Cardiac fibroblast (primary cell): ENCODE measurements around the gene LIPI.
"Not testable (repeated sequence)": the region's sequence is repeated elsewhere in the genome, so short reads cannot be mapped to it uniquely, and the experiment has no call there.

ENCODE experiments used
- DNase-seq, 2 donors: peaks; one replicate each; pipeline versions ENCODE4 v3.0.0 to v3.0.0-alpha.2; 2010; ENCODE audit warnings: low read depth in 2 of 2
- H3K4me3 ChIP-seq, 2 donors: replicated peaks in 1 of 2; 1 replicate in 1 of 2; 2 replicates in 1 of 2; pipeline ENCODE4 v1.5.1; 2011; ENCODE audit warnings: low read depth in 2 of 2, low read length in 2 of 2, mild to moderate bottlenecking in 2 of 2, moderate library complexity in 1 of 2
- CTCF ChIP-seq: IDR thresholded peaks from one replicate; pipeline ENCODE4 v1.5.1; 2011; ENCODE audit warnings: low read depth, mild to moderate bottlenecking, low read length, inconsistent platforms

Gene LIPI

GRCh38 chr21:14097881-14098499 lies 112.8 kb downstream of the LIPI start:
- TF ChIP-seq CTCF: no peak
- H3K4me3 ChIP-seq: no peak overlapping the region
- no peak for DNase-seq

- TF ChIP-seq CTCF: no peak
- no peak overlapping the region for H3K4me3 ChIP-seq
- DNase-seq: no peak
These were observed 114.2 kb downstream of the LIPI start for GRCh38 chr21:14096577-14096976.

GRCh38 chr21:14096172-14096571 lies 114.6 kb downstream of the LIPI start:
- DNase-seq: no peak
- TF ChIP-seq CTCF: no peak
- no peak overlapping the region for H3K4me3 ChIP-seq

GRCh38 chr21:14095056-14095455 lies 115.7 kb downstream of the LIPI start:
- no peak for DNase-seq
- no peak overlapping the region for H3K4me3 ChIP-seq
- TF ChIP-seq CTCF: no peak

GRCh38 chr21:14092834-14093560 lies 117.8 kb downstream of the LIPI start:
- no peak for TF ChIP-seq CTCF
- H3K4me3 ChIP-seq: no peak overlapping the region
- DNase-seq: no peak

GRCh38 chr21:14090184-14090583 lies 120.6 kb downstream of the LIPI start:
- H3K4me3 ChIP-seq: not testable (repeated sequence)
- peak in 1 of 2 donors; percentile 7 for DNase-seq

GRCh38 chr21:14088391-14088790 lies 122.4 kb downstream of the LIPI start:
- TF ChIP-seq CTCF: no peak
- DNase-seq: no peak
- H3K4me3 ChIP-seq: no peak overlapping the region
